H1 (cell line): Measurements from ENCODE around the gene LMTK3. TPM values are rescaled to one million over a fixed set of nuclear protein-coding genes. Genes with fewer than 3 reads are reported as not detected.

Source experiments
- CTCF ChIA-PET: fragments of 300-600 bp; sonication (Branson Sonifier 250); formaldehyde crosslinking; loops from one replicate; lab custom pipeline; 2021; ENCODE audit not compliant: partially characterized antibody; lab: Charles Lee
- POLR2A ChIA-PET: fragments of 300-600 bp; sonication (Branson Sonifier 250); formaldehyde crosslinking; loops from one replicate; lab custom pipeline; 2021; ENCODE audit warnings: inconsistent platforms; ENCODE audit not compliant: partially characterized antibody; lab: Charles Lee
- DNase-seq, 2 experiments: peaks; one replicate each; pipeline versions ENCODE4 v3.0.0 to v3.0.0-alpha.2; 2010 to 2022; ENCODE audit warnings: low spot score in 2 of 2, low read depth in 1 of 2, mixed read lengths in 1 of 2
- FAIRE-seq: peaks from 2 replicates; lab custom pipeline; 2011; peaks lifted over from hg19 to GRCh38; lab: Jason Lieb, UNC
- H2AFZ ChIP-seq: 2 replicates; pipeline ENCODE4 v1.8.1; 2012; ENCODE audit warnings: low read length, inconsistent platforms
- H2AK5ac ChIP-seq: 2 replicates; pipeline ENCODE4 v1.6.1; 2013; ENCODE audit warnings: low read depth, low read length
- H2BK120ac ChIP-seq: replicated peaks from 2 replicates; pipeline ENCODE3; 2013; ENCODE audit warnings: low read depth, low read length, inconsistent platforms
- H2BK12ac ChIP-seq: 2 replicates; pipeline ENCODE4 v1.6.1; 2013; ENCODE audit warnings: low read depth, low read length
- H2BK15ac ChIP-seq: 2 replicates; pipeline ENCODE4 v1.6.1; 2013; ENCODE audit warnings: low read length
- H2BK20ac ChIP-seq: 2 replicates; pipeline ENCODE4 v1.6.1; 2013; ENCODE audit warnings: low read length
- H2BK5ac ChIP-seq: 2 replicates; pipeline ENCODE4 v1.6.1; 2013; ENCODE audit warnings: low read depth, low read length
- H3K14ac ChIP-seq: 2 replicates; pipeline ENCODE4 v1.6.1; 2013; ENCODE audit warnings: inconsistent platforms; ENCODE audit not compliant: insufficient read length
- H3K18ac ChIP-seq: 2 replicates; pipeline ENCODE4 v1.6.1; 2013; ENCODE audit warnings: low read length; ENCODE audit errors: extremely low read depth
- H3K23ac ChIP-seq: 2 replicates; pipeline ENCODE4 v1.6.1; 2013; ENCODE audit warnings: inconsistent platforms; ENCODE audit not compliant: insufficient read length
- H3K23me2 ChIP-seq: 2 replicates; pipeline ENCODE4 v1.6.1; 2013; ENCODE audit warnings: low read depth, low read length
- H3K27ac ChIP-seq: 2 replicates; pipeline ENCODE4 v1.6.1; 2011; ENCODE audit warnings: low read depth, low read length, inconsistent platforms
- H3K27me3 ChIP-seq, 4 experiments: replicated peaks in 1 of 4; 1 replicate in 1 of 4; 2 replicates in 3 of 4; pipeline versions ENCODE4 v1.6.1 to v1.8.1; 2011 to 2013; ENCODE audit warnings: low read length in 3 of 4, mild to moderate bottlenecking in 3 of 4, inconsistent platforms in 2 of 4, mixed read lengths in 2 of 4, moderate library complexity in 1 of 4; ENCODE audit not compliant: control insufficient read depth in 3 of 4, insufficient read depth in 3 of 4; ENCODE audit errors: extremely low read depth in 1 of 4
- H3K36me3 ChIP-seq, 4 experiments: 2 replicates each; pipeline versions ENCODE4 v1.6.1 to v1.8.1; 2011 to 2013; ENCODE audit warnings: mild to moderate bottlenecking in 4 of 4, low read length in 3 of 4, moderate library complexity in 2 of 4, control low read depth in 1 of 4, inconsistent platforms in 1 of 4; ENCODE audit not compliant: insufficient read depth in 4 of 4, control insufficient read depth in 2 of 4
- H3K4ac ChIP-seq: replicated peaks from 2 replicates; pipeline ENCODE3; 2013; ENCODE audit warnings: low read length, low read depth, mixed read lengths, inconsistent platforms; ENCODE audit not compliant: insufficient read length
- H3K4me1 ChIP-seq, 4 experiments: replicated peaks in 1 of 4; 1 replicate in 1 of 4; 2 replicates in 3 of 4; pipeline versions ENCODE4 v1.6.1 to v1.8.1; 2011 to 2013; ENCODE audit warnings: low read length in 3 of 4, inconsistent platforms in 2 of 4, mixed read lengths in 1 of 4; ENCODE audit not compliant: insufficient read depth in 4 of 4, control insufficient read depth in 3 of 4
- H3K4me2 ChIP-seq, 2 experiments: 2 replicates each; pipeline versions ENCODE4 v1.6.1 to v1.8.1; 2011 to 2013; ENCODE audit warnings: low read depth in 2 of 2, low read length in 2 of 2, control low read depth in 1 of 2, inconsistent platforms in 1 of 2, mild to moderate bottlenecking in 1 of 2; ENCODE audit not compliant: insufficient read depth in 1 of 2
- H3K4me3 ChIP-seq, 4 experiments: fragments of 200-600, 300-600 bp in 1 of 4; sonication (generic), shearing (Covaris generic), sonication (Bioruptor Twin) in 1 of 4; 2 replicates each; pipeline versions ENCODE4 v1.5.1 to v1.8.1; 2011 to 2016; ENCODE audit warnings: low read length in 4 of 4, low read depth in 3 of 4, control low read depth in 2 of 4, inconsistent platforms in 2 of 4, mild to moderate bottlenecking in 2 of 4, mixed read lengths in 1 of 4, moderate library complexity in 1 of 4; ENCODE audit not compliant: insufficient read depth in 2 of 4; ENCODE audit errors: extremely low read depth in 1 of 4
- H3K56ac ChIP-seq: replicated peaks from 2 replicates; pipeline ENCODE3; 2013; ENCODE audit warnings: low read depth, mild to moderate bottlenecking, mixed read lengths, low read length, inconsistent platforms; ENCODE audit not compliant: insufficient read length
- H3K79me1 ChIP-seq: 2 replicates; pipeline ENCODE4 v1.6.1; 2013; ENCODE audit warnings: low read depth, low read length, control low read depth
- H3K79me2 ChIP-seq, 2 experiments: 2 replicates each; pipeline versions ENCODE4 v1.6.1 to v1.8.1; 2012 to 2013; ENCODE audit warnings: low read length in 2 of 2, mild to moderate bottlenecking in 2 of 2, inconsistent platforms in 1 of 2; ENCODE audit not compliant: insufficient read depth in 2 of 2, control insufficient read depth in 1 of 2
- H3K9ac ChIP-seq, 4 experiments: replicated peaks in 1 of 4; 1 replicate in 1 of 4; 2 replicates in 3 of 4; pipeline versions ENCODE4 v1.6.1 to v1.8.1; 2011 to 2013; ENCODE audit warnings: low read depth in 3 of 4, low read length in 3 of 4, control low read depth in 2 of 4, mild to moderate bottlenecking in 2 of 4, moderate library complexity in 2 of 4, inconsistent platforms in 1 of 4; ENCODE audit errors: extremely low read depth in 1 of 4
- H3K9me3 ChIP-seq, 2 experiments: 2 replicates each; pipeline versions ENCODE4 v1.6.1 to v1.8.1; 2012 to 2013; ENCODE audit warnings: mild to moderate bottlenecking in 2 of 2, moderate library complexity in 2 of 2, control low read depth in 1 of 2, inconsistent platforms in 1 of 2, low read depth in 1 of 2, low read length in 1 of 2, mixed read lengths in 1 of 2; ENCODE audit not compliant: insufficient read depth in 2 of 2
- H4K20me1 ChIP-seq, 2 experiments: replicated peaks in 1 of 2; 2 replicates each; pipeline versions ENCODE3 to v1.8.1; 2011 to 2013; ENCODE audit warnings: inconsistent platforms in 2 of 2, low read length in 2 of 2, mild to moderate bottlenecking in 1 of 2; ENCODE audit not compliant: insufficient read depth in 2 of 2, control insufficient read depth in 1 of 2
- H4K5ac ChIP-seq: 2 replicates; pipeline ENCODE4 v1.6.1; 2013; ENCODE audit warnings: low read length, low read depth, mixed read lengths, inconsistent platforms; ENCODE audit not compliant: insufficient read length
- H4K8ac ChIP-seq: 2 replicates; pipeline ENCODE4 v1.8.0; 2013; ENCODE audit warnings: mild to moderate bottlenecking, moderate library complexity, low read length, inconsistent platforms; ENCODE audit not compliant: insufficient read depth; ENCODE audit errors: extremely low read depth
- H4K91ac ChIP-seq: replicated peaks from 2 replicates; pipeline ENCODE3; 2013; ENCODE audit warnings: low read length, mixed read lengths, inconsistent platforms; ENCODE audit not compliant: insufficient read length
- POLR2A ChIP-seq, 2 experiments: IDR thresholded peaks; 1 replicate in 1 of 2; 2 replicates in 1 of 2; pipeline ENCODE4 v1.6.1; 2011; ENCODE audit warnings: low read depth in 2 of 2, low read length in 2 of 2, mild to moderate bottlenecking in 2 of 2; ENCODE audit errors: control extremely low read depth in 1 of 2
- USF2 ChIP-seq: IDR thresholded peaks from 2 replicates; pipeline ENCODE4 v1.6.1; 2011; ENCODE audit warnings: low read length, improper control_type of control experiment
- WGBS, 2 experiments: shearing (Covaris generic) in 1 of 2; methylation state at CpG; one replicate each; pipeline versions ENCODE4 v1.1.6 to v1.1.7; 2013 to 2015; ENCODE audit warnings: low lambda C conversion rate in 2 of 2, mixed read lengths in 2 of 2, inconsistent platforms in 1 of 2, low coverage in 1 of 2, missing lambda C conversion rate in 1 of 2; ENCODE audit not compliant: insufficient replicate concordance in 2 of 2, insufficient coverage in 1 of 2, insufficient read length in 1 of 2; ENCODE audit errors: extremely low coverage in 1 of 2, missing lambda C conversion rate in 1 of 2; 5-methylcytosine and 5-hydroxymethylcytosine counted together
- polyA plus RNA-seq, 7 experiments: library from polyadenylated mRNA; depleted of rRNA in 3 of 7; stranded (reverse) in 5 of 7; unstranded in 2 of 7; fragments of >200 nt in 5 of 7; fragments of 200-250 nt in 2 of 7; gene quantifications; 1 replicate in 5 of 7; 2 replicates in 1 of 7; 4 replicates in 1 of 7; pipeline versions ENCODE4 v1.2.1 to v1.2.3, GENCODE V29; 2011 to 2013; ENCODE audit warnings: missing spikeins in 2 of 7, mixed read lengths in 2 of 7
- total RNA-seq: library from RNA; stranded (reverse); fragmentation: NEBNext Ultra II Directional; extraction: Animal tissue kit (Norgen Biotek cat#: 25700); gene quantifications from 2 replicates; pipeline ENCODE4 v1.2.1, GENCODE V29; 2021

The LMTK3 gene
- total and polyA plus RNA-seq, 2 of the 8 experiments (the other 6 are each of a cell fraction or from before 2014, with no cell fraction given): 2.7 to 12.4 TPM

GRCh38 chr19:48455908-48456562 lies 55.6 kb downstream of the LMTK3 start:
- Histone ChIP-seq H3K36me3 (peaks cover 14 to 42% (median 26%) of the 10 kb centered on the region in 4 experiments), H2BK5ac (no peak overlapping the region), H3K79me1 (peaks cover 4% of the 10 kb centered on the region), H3K9me3 (no peaks in the 10 kb centered on the region), H4K20me1 (peaks cover 2 to 18% of the 10 kb centered on the region in 2 experiments), H3K27ac (no peak overlapping the region), H3K23ac (no peak overlapping the region), H3K27me3 (no peaks in the 10 kb centered on the region), H2BK20ac (no peak overlapping the region), H3K4ac (no peak overlapping the region), H3K9ac (no peak overlapping the region), H4K8ac (no peak overlapping the region), H3K23me2 (no peaks in the 10 kb centered on the region), H3K56ac (no peak overlapping the region), H4K5ac (no peak overlapping the region), H3K4me3 (no peak overlapping the region), H2BK120ac (no peak overlapping the region), H3K14ac (no peak overlapping the region), H2AK5ac (no peak overlapping the region), H2BK12ac (no peak overlapping the region), H2AFZ (no peak overlapping the region), H2BK15ac (no peak overlapping the region), H3K4me1 (no peaks in the 10 kb centered on the region), H3K79me2 (no peaks in the 10 kb centered on the region), H4K91ac (no peak overlapping the region), H3K18ac (no peak overlapping the region), H3K4me2 (no peak overlapping the region)
- 96% methylated on average over 9 of the region's 11 CpGs; no CpG with 5 or more reads in 1 of the 2 experiments for WGBS, 2 experiments
- ChIA-PET POLR2A (interaction anchor here (0.7 to 1.6 kb wide), 6 partner anchors 9 to 56 kb away, joined by 3 to 10 read pairs (median 6); partner anchors contain the start of gene GRWD1), CTCF (interaction anchor here (0.5 to 1.1 kb wide), 3 partner anchors 9 to 105 kb away, joined by 3 read pairs; no protein-coding TSS in a partner anchor)
- TF ChIP-seq POLR2A (IDR thresholded peaks at IDR 0.05; ENCODE audit: control extremely low read depth in 1 of 2, low read depth in 2 of 2, low read length in 2 of 2) (0 out of 3 replicates have a peak, but pooled peaks of 1 of the 2 experiments have one; percentile 24), USF2 (no peak)
- no peak for FAIRE-seq
- no peak for DNase-seq
